ENCODE results near the gene TMEM247. TPM values are rescaled to one million over a fixed set of nuclear protein-coding genes. Genes with fewer than 3 reads are reported as not detected.

Gene TMEM247
- total RNA-seq, 1 donor from 2014 or later, result not detected

DNA sequence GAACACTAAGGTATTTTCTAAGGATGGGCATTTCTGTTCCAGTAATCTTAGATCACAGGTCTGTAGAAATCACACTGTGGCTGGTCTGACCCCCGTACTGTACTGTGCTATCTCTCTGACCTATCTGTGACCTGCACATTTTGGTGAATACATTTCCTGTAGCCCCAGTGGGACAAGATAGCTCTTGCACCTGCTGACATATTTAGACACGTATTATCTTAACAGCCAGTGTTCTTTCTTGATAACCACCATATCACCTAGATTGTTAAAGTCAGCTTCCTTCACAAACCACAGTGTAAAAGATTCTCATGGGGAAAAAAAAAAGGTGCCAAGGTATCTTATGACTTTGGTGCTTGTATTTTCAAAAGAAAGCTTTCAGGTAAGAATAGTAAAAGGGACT lies 39.8 kb upstream of the TMEM247 start:
- Mint-ChIP-seq H3K4me3 (no peak overlapping the region), H3K27me3 (ENCODE audit: low read depth) (peaks cover 13% of the 10 kb centered on the region), H3K36me3 (ENCODE audit: low read depth) (no peaks in the 10 kb centered on the region), H3K27ac (ENCODE audit: unreplicated experiment) (no peak overlapping the region), H3K4me1 (no peaks in the 10 kb centered on the region), H3K9me3 (no peaks in the 10 kb centered on the region)
- no peak for DNase-seq (ENCODE audit: low read depth, low spot score)
- no peak for TF ChIP-seq CTCF (conservative IDR thresholded peaks at IDR 0.05)

- DNase-seq (ENCODE audit: low read depth, low spot score), result no peak
- H3K4me3 Mint-ChIP-seq, result no peak overlapping the region
- H3K27ac Mint-ChIP-seq (ENCODE audit: unreplicated experiment), result no peak overlapping the region
- TF ChIP-seq CTCF (conservative IDR thresholded peaks at IDR 0.05), result no peak
- H3K36me3 Mint-ChIP-seq (ENCODE audit: low read depth), result peaks cover 3% of the 10 kb centered on the region
- peaks cover 7% of the 10 kb centered on the region for H3K9me3 Mint-ChIP-seq
- no peaks in the 10 kb centered on the region for H3K4me1 Mint-ChIP-seq
- peaks cover 13% of the 10 kb centered on the region for H3K27me3 Mint-ChIP-seq (ENCODE audit: low read depth)
Observed at GRCh38 chr2:46441838-46442712, 37.3 kb upstream of the TMEM247 start.

DNA sequence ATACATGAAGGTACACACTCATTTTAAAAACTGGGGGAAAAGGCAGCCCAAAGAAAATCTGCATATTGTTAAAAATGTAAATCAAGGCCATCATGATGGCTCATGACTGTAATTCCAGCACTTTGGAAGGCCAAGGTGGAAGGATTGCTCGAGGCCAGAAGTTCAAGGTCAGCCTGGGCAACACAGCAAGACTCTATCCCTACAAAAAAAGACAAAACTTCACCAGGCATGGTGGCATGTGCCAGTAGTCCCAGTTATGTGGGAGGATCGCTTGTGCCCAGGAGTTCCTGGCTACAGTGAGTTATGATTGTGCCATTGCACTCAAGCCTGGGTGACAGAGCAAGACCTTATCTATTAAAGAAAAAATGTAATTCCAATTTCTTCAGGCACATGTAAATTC lies 34.6 kb upstream of the TMEM247 start:
- Mint-ChIP-seq H3K27me3 (ENCODE audit: low read depth) (peaks cover 6% of the 10 kb centered on the region), H3K4me3 (no peak overlapping the region), H3K9me3 (peaks cover 7% of the 10 kb centered on the region), H3K4me1 (no peaks in the 10 kb centered on the region), H3K27ac (ENCODE audit: unreplicated experiment) (no peak overlapping the region), H3K36me3 (ENCODE audit: low read depth) (peaks cover 3% of the 10 kb centered on the region)
- DNase-seq (ENCODE audit: low read depth, low spot score), result no peak
- TF ChIP-seq CTCF (conservative IDR thresholded peaks at IDR 0.05), result no peak

DNA sequence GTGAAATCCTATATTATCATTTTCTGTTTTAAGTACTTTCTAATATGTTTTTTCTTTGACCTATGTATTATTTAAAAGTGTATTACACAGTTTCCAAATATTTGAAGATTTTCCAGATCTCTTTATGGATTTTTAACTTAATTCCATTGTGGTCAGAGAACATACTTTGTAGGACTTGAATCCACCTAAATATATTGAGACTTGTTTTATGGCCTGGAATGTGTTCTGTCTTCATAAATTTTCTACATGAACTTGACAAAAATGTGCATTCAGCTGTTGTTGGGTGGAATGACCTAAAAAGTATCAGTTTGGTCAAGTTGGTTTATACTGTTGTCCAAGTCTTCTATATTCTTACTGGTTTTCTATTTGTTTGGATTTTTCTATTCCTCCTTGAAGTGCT lies 33.8 kb upstream of the TMEM247 start:
- Mint-ChIP-seq H3K4me1 (no peaks in the 10 kb centered on the region), H3K4me3 (no peak overlapping the region), H3K9me3 (peaks cover 7% of the 10 kb centered on the region), H3K36me3 (ENCODE audit: low read depth) (peaks cover 3% of the 10 kb centered on the region), H3K27me3 (ENCODE audit: low read depth) (no peaks in the 10 kb centered on the region), H3K27ac (ENCODE audit: unreplicated experiment) (no peak overlapping the region)
- DNase-seq (ENCODE audit: low read depth, low spot score), result no peak
- no peak for TF ChIP-seq CTCF (conservative IDR thresholded peaks at IDR 0.05)

DNA sequence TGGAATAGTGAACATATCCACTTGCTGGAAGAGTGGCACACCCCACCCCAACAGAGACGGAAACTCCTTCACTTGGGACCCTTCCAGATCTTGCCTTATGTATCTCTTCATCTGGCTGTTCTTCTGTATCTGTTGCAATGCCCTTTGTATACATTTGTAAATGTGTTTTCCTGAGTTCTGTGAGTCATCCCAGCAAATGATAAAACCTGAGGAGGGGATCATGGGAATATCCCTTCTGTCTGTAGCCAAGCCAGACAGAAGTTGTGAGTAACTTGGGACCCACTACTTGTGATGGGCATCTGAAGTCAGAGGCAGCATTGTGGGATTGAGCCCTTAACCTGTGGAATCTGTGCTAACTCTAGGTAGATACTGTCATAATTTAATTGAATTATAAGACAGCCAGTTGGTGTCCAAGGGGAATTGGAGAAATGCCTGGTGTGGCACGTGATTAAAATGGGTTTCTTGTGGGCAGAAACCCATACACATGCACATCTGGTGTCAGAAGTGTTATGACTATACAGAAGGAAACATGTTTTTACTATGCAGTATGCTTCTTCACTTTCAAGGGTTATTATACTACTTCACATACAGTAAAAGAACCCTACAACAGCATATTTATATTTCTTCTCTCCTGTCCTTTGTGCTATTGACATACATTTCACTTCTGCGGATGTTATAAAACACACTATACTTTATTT lies 32.3 kb upstream of the TMEM247 start:
- Mint-ChIP-seq H3K9me3 (peaks cover 7% of the 10 kb centered on the region), H3K27me3 (ENCODE audit: low read depth) (no peaks in the 10 kb centered on the region), H3K4me3 (no peak overlapping the region), H3K27ac (ENCODE audit: unreplicated experiment) (no peak overlapping the region), H3K36me3 (ENCODE audit: low read depth) (peaks cover 3% of the 10 kb centered on the region), H3K4me1 (no peaks in the 10 kb centered on the region)
- DNase-seq (ENCODE audit: low read depth, low spot score), result no peak
- no peak for TF ChIP-seq CTCF (conservative IDR thresholded peaks at IDR 0.05)

Data from neural crest cell (in vitro differentiated cells).